GM23338 (cell line): ENCODE data around the gene KLHL33. TPM values are rescaled to one million over a fixed set of nuclear protein-coding genes. Genes with fewer than 3 reads are reported as not detected.

Source experiments
- ATAC-seq: fragments of 200-7000 bp; cut with Tn5 transposase; 3 replicates; pipeline ENCODE4 v1.9.1; 2020
- DNase-seq: peaks from one replicate; pipeline ENCODE4 v3.0.0-alpha.2; 2015; ENCODE audit warnings: low spot score
- H2AFZ ChIP-seq: fragments of 200-600 bp; sonication (generic); 2 replicates; pipeline ENCODE4 v1.8.0; 2016; ENCODE audit warnings: antibody characterized with exemption, mild to moderate bottlenecking, moderate library complexity
- H3F3A ChIP-seq: fragments of 200-600 bp; sonication (generic); replicated peaks from 2 replicates; pipeline ENCODE4 v1.8.0; 2017; ENCODE audit warnings: antibody characterized with exemption, mixed run types, low read depth
- H3K27ac ChIP-seq: fragments of 200-600 bp; sonication (generic); 2 replicates; pipeline ENCODE4 v1.6.1; 2016; ENCODE audit warnings: low read depth
- H3K27me3 ChIP-seq: fragments of 200-600 bp; sonication (generic); 2 replicates; pipeline ENCODE4 v1.8.0; 2016; ENCODE audit warnings: mild to moderate bottlenecking, mixed run types, moderate library complexity; ENCODE audit not compliant: insufficient read depth
- H3K36me3 ChIP-seq: fragments of 200-600 bp; sonication (generic); 2 replicates; pipeline ENCODE4 v1.8.0; 2016; ENCODE audit warnings: mild to moderate bottlenecking; ENCODE audit not compliant: insufficient read depth
- H3K4me1 ChIP-seq: fragments of 200-600 bp; sonication (generic); 2 replicates; pipeline ENCODE4 v1.8.0; 2016; ENCODE audit warnings: mild to moderate bottlenecking, moderate library complexity; ENCODE audit not compliant: insufficient read depth
- H3K4me2 ChIP-seq: fragments of 200-600 bp; sonication (generic); 2 replicates; pipeline ENCODE4 v1.7.1; 2017; ENCODE audit warnings: mixed run types
- H3K4me3 ChIP-seq: fragments of 200-600 bp; sonication (generic); 2 replicates; pipeline ENCODE4 v1.6.1; 2016; ENCODE audit warnings: mixed run types
- H3K79me2 ChIP-seq: fragments of 200-600 bp; sonication (generic); replicated peaks from 2 replicates; pipeline ENCODE4 v1.8.0; 2017; ENCODE audit warnings: mild to moderate bottlenecking; ENCODE audit not compliant: insufficient read depth
- H3K9me2 ChIP-seq: fragments of 200-600 bp; sonication (generic); 2 replicates; pipeline ENCODE4 v1.8.0; 2017; ENCODE audit not compliant: insufficient read depth
- H4K20me1 ChIP-seq: fragments of 200-600 bp; sonication (generic); replicated peaks from 2 replicates; pipeline ENCODE4 v1.8.0; 2017; ENCODE audit warnings: mild to moderate bottlenecking; ENCODE audit not compliant: insufficient read depth
- H3K27ac Mint-ChIP-seq: 2 replicates; pipeline ENCODE4 v1.8.0; 2020; ENCODE audit warnings: inconsistent platforms, mild to moderate bottlenecking, moderate library complexity, mixed read lengths
- H3K27me3 Mint-ChIP-seq: 3 replicates; pipeline ENCODE4 v1.8.0; 2022; ENCODE audit warnings: low read depth, mild to moderate bottlenecking, moderate library complexity, mixed read lengths, inconsistent platforms; ENCODE audit not compliant: insufficient read depth, poor library complexity
- H3K36me3 Mint-ChIP-seq: 3 replicates; pipeline ENCODE4 v1.8.0; 2021; ENCODE audit warnings: low read depth, mild to moderate bottlenecking, inconsistent platforms, moderate library complexity, mixed read lengths
- H3K4me1 Mint-ChIP-seq: 3 replicates; pipeline ENCODE4 v1.8.0; 2020; ENCODE audit warnings: mild to moderate bottlenecking, inconsistent platforms, mixed read lengths
- H3K4me3 Mint-ChIP-seq: 3 replicates; pipeline ENCODE4 v1.8.0; 2021; ENCODE audit warnings: moderate library complexity, mild to moderate bottlenecking, inconsistent platforms, mixed read lengths
- H3K9me3 Mint-ChIP-seq: 3 replicates; pipeline ENCODE4 v1.8.0; 2020; ENCODE audit warnings: moderate library complexity, mild to moderate bottlenecking, inconsistent platforms, mixed read lengths
- CREB1 ChIP-seq: fragments of 250-450 bp; sonication (Bioruptor Pico); IDR thresholded peaks from 2 replicates; pipeline ENCODE4 v1.5.0; 2020; ENCODE audit warnings: low read depth, mild to moderate bottlenecking, moderate library complexity
- CTCF ChIP-seq, 2 experiments: fragments of 200-600 bp in 1 of 2; sonication (generic) in 1 of 2; conservative IDR thresholded peaks; 2 replicates each; pipeline versions ENCODE4 v1.5.1 to v1.6.1; 2016 to 2017; ENCODE audit warnings: antibody characterized with exemption in 2 of 2, low read depth in 2 of 2, mild to moderate bottlenecking in 2 of 2, moderate library complexity in 1 of 2
- ETS1 ChIP-seq: IDR thresholded peaks from 2 replicates; pipeline ENCODE4 v1.6.1; 2016; ENCODE audit warnings: antibody characterized with exemption
- EZH2 ChIP-seq: fragments of 200-600 bp; sonication (generic); IDR thresholded peaks from one replicate; pipeline ENCODE4 v1.8.0; 2017; ENCODE audit warnings: antibody characterized with exemption, mild to moderate bottlenecking, low read depth; ENCODE audit not compliant: unreplicated experiment
- EZH2phosphoT487 ChIP-seq: fragments of 200-600 bp; sonication (generic); IDR thresholded peaks from one replicate; pipeline ENCODE4 v1.8.1; 2018; ENCODE audit warnings: antibody characterized with exemption; ENCODE audit not compliant: unreplicated experiment
- JUNB ChIP-seq: IDR thresholded peaks from one replicate; pipeline ENCODE4 v1.6.1; 2016; ENCODE audit warnings: antibody characterized with exemption; ENCODE audit not compliant: unreplicated experiment
- NANOG ChIP-seq: IDR thresholded peaks from 2 replicates; pipeline ENCODE4 v1.6.1; 2016; ENCODE audit warnings: antibody characterized with exemption, borderline replicate concordance
- POLR2AphosphoS5 ChIP-seq: IDR thresholded peaks from 2 replicates; pipeline ENCODE4 v1.6.1; 2016; ENCODE audit warnings: antibody characterized with exemption, low read depth
- REST ChIP-seq: IDR thresholded peaks from one replicate; pipeline ENCODE4 v1.6.1; 2018; ENCODE audit warnings: antibody characterized with exemption; ENCODE audit not compliant: unreplicated experiment
- STAT1 ChIP-seq: IDR thresholded peaks from one replicate; pipeline ENCODE4 v1.6.1; 2016; ENCODE audit warnings: antibody characterized with exemption; ENCODE audit not compliant: unreplicated experiment
- ZNF114 ChIP-seq: fragments of 250-450 bp; sonication (Bioruptor Pico); IDR thresholded peaks from 2 replicates; pipeline ENCODE4 v1.5.0; 2020; ENCODE audit warnings: mild to moderate bottlenecking, moderate library complexity
- ZNF331 ChIP-seq: fragments of 250-450 bp; sonication (Bioruptor Pico); IDR thresholded peaks from 2 replicates; pipeline ENCODE4 v1.5.0; 2020; ENCODE audit warnings: low read depth, mild to moderate bottlenecking, moderate library complexity
- ZNF462 ChIP-seq: fragments of 250-450 bp; sonication (Bioruptor Pico); IDR thresholded peaks from 2 replicates; pipeline ENCODE4 v1.5.0; 2020; ENCODE audit warnings: mild to moderate bottlenecking, moderate library complexity
- polyA plus RNA-seq: library from polyadenylated mRNA; unstranded; fragments of >200 nt; fragmentation: Nextera tagmentation; extraction: Ambion mirVana; gene quantifications from 2 replicates; pipeline ENCODE4 v1.2.1, GENCODE V29; 2016
- total RNA-seq: library from RNA; depleted of rRNA; stranded (reverse); fragments of >200 nt; shearing (Covaris generic); gene quantifications from 2 replicates; pipeline ENCODE4 v1.2.3, GENCODE V29; 2014

The KLHL33 gene
- total and polyA plus RNA-seq, 2 experiments from 2014 or later: 0.15 to 0.35 TPM

- Mint-ChIP-seq H3K27ac (no peak overlapping the region), H3K4me3 (no peak overlapping the region), H3K4me1 (peaks cover 17% of the 10 kb centered on the region), H3K9me3 (no peaks in the 10 kb centered on the region; the same call in 2 of the 3 replicates), H3K27me3 (peaks cover 24% of the 10 kb centered on the region), H3K36me3 (no peaks in the 10 kb centered on the region; the same call in 2 of the 3 replicates)
- H3K27me3 ChIP-seq: peaks cover 32% of the 10 kb centered on the region
- ATAC-seq (peak; percentile 6; the same call in 1 of the 3 replicates), DNase-seq (no peak)
- H3K4me1 ChIP-seq: peaks cover 2% of the 10 kb centered on the region; the same call in 1 of the 2 replicates
- no peak overlapping the region for H3K4me2 ChIP-seq
- no peaks in the 10 kb centered on the region for H4K20me1 ChIP-seq
- no peak overlapping the region for H3K4me3 ChIP-seq
- TF ChIP-seq ZNF462 (CRISPR knock-in tag) (no peak), POLR2AphosphoS5 (no peak), CTCF (conservative IDR thresholded peaks at IDR 0.05; ENCODE audit: low read depth in 2 of 2) (no peak), EZH2phosphoT487 (no peak), ZNF331 (CRISPR knock-in tag) (no peak), STAT1 (no peak), JUNB (no peak), NANOG (no peak), ZNF114 (CRISPR knock-in tag) (no peak), REST (no peak), CREB1 (CRISPR knock-in tag) (no peak), EZH2 (no peak), ETS1 (no peak)
- no peak overlapping the region for H2AFZ ChIP-seq
- H3F3A ChIP-seq: 0 out of 2 replicates have a peak, but pooled peaks cover 3% of the 10 kb centered on the region
- no peaks in the 10 kb centered on the region for H3K79me2 ChIP-seq
- no peaks in the 10 kb centered on the region for H3K36me3 ChIP-seq
- H3K9me2 ChIP-seq: no peaks in the 10 kb centered on the region
- no peak overlapping the region for H3K27ac ChIP-seq
Measured at GRCh38 chr14:20436363-20436755, 393 bp upstream of the KLHL33 start.
